ENCODE results near the gene CITED2.
"Not testable (repeated sequence)": the region's sequence is repeated elsewhere in the genome, so short reads cannot be mapped to it uniquely, and the experiment has no call there.

CITED2 gene

GRCh38 chr6:139364302-139364981 is 10.0 kb downstream of the CITED2 start:
- no peak for DNase-seq (ENCODE audit: low read depth in 2 of 2)

- DNase-seq (ENCODE audit: low read depth in 2 of 2): not testable (repeated sequence)
Measured at GRCh38 chr6:139363797-139364196, 10.7 kb downstream of the CITED2 start.

- not testable (repeated sequence) for DNase-seq (ENCODE audit: low read depth in 2 of 2)
Measured at GRCh38 chr6:139363123-139363522, 11.3 kb downstream of the CITED2 start.

GRCh38 chr6:139361211-139361610 is 13.2 kb downstream of the CITED2 start:
- no peak for DNase-seq (ENCODE audit: low read depth in 2 of 2)

- no peak for DNase-seq (ENCODE audit: low read depth in 2 of 2)
Measured at GRCh38 chr6:139356924-139357323, 17.5 kb downstream of the CITED2 start.

GRCh38 chr6:139355777-139356445 is 18.5 kb downstream of the CITED2 start:
- DNase-seq (ENCODE audit: low read depth in 2 of 2): no peak

- no peak for DNase-seq (ENCODE audit: low read depth in 2 of 2)
Measured at GRCh38 chr6:139355172-139355571, 19.3 kb downstream of the CITED2 start.

GRCh38 chr6:139354189-139354588 is 20.3 kb downstream of the CITED2 start:
- DNase-seq (ENCODE audit: low read depth in 2 of 2): no peak

GRCh38 chr6:139349464-139350020 is 24.9 kb downstream of the CITED2 start:
- DNase-seq (ENCODE audit: low read depth in 2 of 2): no peak

- no peak for DNase-seq (ENCODE audit: low read depth in 2 of 2)
Measured at GRCh38 chr6:139346392-139346791, 28.1 kb downstream of the CITED2 start.

GRCh38 chr6:139344186-139344963 is 30.1 kb downstream of the CITED2 start:
- DNase-seq (ENCODE audit: low read depth in 2 of 2): no peak

GRCh38 chr6:139343052-139343750 is 31.2 kb downstream of the CITED2 start:
- DNase-seq (ENCODE audit: low read depth in 2 of 2): no peak

GRCh38 chr6:139341060-139341459 is 33.4 kb downstream of the CITED2 start:
- DNase-seq (ENCODE audit: low read depth in 2 of 2): no peak

GRCh38 chr6:139338795-139339194 is 35.7 kb downstream of the CITED2 start:
- DNase-seq (ENCODE audit: low read depth in 2 of 2): no peak

GRCh38 chr6:139337830-139338229 is 36.6 kb downstream of the CITED2 start:
- DNase-seq (ENCODE audit: low read depth in 2 of 2): no peak

- no peak for DNase-seq (ENCODE audit: low read depth in 2 of 2)
Measured at GRCh38 chr6:139337001-139337400, 37.4 kb downstream of the CITED2 start.

- DNase-seq (ENCODE audit: low read depth in 2 of 2): no peak
Measured at GRCh38 chr6:139336488-139336887, 38.0 kb downstream of the CITED2 start.

- DNase-seq (ENCODE audit: low read depth in 2 of 2): no peak
Measured at GRCh38 chr6:139335447-139336210, 38.8 kb downstream of the CITED2 start.

- DNase-seq (ENCODE audit: low read depth in 2 of 2): no peak
Measured at GRCh38 chr6:139334806-139335446, 39.5 kb downstream of the CITED2 start.

- no peak for DNase-seq (ENCODE audit: low read depth in 2 of 2)
Measured at GRCh38 chr6:139330826-139331500, 43.5 kb downstream of the CITED2 start.
